HG02623 (cell line): ENCODE data around the gene SMOC2.

Experiments used
- ATAC-seq: cut with Tn5 transposase; IDR thresholded peaks from one replicate; pipeline ENCODE4 v1.9.1; 2021; ENCODE audit warnings: moderate library complexity; ENCODE audit not compliant: unreplicated experiment

SMOC2 gene

DNA sequence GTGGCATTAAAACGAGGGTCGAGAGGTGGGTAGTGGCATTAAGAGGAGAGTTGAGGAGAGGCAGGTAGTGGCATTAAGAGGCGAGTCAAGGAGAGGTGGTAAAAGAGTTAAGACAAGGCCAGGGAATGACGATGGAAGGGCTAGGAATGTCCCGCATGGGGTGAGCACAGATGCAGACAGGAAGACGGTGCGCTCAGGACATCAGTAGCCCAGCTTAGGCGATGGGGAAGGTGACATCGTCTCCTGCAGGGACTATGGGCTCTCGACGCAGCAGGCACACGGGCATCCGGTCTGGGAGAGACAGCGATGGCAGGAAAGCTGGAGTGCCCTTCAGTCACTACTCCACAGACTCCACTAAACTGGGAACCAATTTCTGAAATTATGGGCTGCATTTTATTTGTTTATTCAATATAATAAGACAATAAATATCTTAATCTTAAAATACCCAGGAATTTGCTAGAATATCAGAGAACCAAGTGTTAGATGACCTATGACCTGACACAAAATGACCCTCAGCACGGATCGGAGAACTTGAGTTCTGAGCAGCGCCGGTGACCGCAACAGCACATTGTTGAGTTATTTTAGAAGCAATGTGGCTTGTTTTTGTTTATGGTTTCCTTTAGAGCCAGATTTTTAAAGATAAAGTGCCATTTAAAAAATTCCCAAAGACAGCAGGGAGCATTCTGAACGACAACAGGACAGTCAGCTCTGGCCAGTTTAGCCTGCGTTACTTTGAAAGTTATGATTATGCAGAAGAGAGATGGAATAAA, 177.7 kb downstream of the SMOC2 start:
- ATAC-seq = no peak

DNA sequence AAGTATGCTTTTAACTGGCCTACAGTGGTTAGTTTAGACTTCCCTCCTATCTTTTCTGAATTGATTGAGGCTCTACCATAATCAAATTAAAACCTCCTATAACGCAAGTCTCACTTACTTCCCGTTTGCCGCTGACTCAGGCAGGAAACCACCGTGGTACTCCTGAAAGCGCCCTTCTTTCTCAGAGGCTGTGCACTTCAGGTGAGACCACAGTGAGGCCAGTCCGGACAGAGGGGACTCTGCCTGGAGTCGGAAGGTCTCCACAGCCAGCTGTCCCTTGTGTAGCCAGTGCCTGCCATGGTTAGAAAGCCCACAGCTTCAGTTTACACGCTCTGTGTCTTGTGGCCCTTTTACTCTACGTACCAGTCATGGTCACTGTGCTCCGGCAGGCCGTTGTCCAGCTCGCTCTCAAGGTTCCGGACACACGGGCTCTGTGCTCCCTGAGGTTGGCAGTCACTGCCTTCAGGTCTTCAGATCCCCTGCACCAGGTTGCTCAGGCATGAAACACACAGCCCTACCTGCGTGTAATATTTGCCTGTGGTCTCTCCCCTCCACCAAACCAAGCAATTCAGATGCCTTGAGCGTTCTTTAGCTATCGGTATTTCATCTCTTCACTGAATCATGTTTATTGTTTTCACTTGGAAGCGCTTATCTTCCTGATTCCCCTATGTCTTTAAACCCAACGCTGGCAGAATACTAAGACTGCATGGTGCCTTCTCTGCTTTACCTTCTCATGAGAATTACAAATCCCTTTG, 178.8 kb downstream of the SMOC2 start:
- no peak for ATAC-seq

DNA sequence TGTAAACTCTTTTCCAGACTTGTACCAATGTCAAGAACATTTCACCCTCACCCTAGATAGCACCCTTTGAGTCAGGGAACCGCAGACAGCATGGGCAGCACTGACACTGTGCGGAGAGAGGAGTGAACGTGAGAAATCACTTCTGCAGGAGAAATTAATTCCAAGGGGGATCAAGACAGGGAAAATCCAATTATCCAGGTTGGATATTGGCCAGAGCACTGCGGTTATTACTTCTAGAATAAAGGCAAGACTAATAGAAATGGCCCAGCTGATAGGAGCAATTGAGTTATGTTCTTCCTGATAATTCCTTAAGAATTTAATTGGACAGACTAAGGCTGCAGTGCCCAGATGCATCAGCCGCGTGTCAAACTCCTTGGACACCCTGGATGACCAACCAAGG, 179.6 kb downstream of the SMOC2 start:
- no peak for ATAC-seq

DNA sequence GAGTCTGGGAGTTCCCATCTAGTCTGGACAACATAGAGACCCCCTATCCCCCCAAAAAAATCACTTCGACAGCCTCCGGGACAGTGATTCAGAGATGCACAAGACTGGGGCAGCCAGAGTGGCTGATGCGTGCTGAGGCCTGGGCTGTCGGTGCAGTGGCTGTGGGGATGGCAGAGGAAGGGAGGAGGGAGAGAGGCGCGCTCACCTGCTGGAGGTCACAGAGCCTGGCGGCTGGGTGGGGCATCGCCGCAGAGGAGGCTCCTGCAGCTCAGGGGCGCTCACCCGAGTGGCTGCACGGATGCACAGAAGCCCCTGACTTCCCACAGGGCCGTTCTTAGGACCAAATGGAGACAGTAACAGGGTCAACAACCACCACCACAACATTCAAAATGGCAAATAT, 182.8 kb downstream of the SMOC2 start:
- no peak for ATAC-seq

DNA sequence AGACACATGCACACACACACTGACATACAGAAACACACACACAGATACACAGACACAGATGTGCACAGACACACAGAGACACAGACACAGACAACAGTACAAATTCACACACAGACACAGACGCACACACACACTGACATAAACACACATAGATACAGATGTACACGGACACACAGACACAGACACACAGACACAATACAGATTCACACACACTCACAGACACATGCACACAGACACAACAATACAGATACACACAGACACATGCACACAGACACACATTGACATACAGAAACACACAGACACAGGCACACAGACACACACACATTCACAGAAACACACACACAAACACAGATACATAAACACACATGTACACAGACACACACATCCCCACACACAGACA, 183.6 kb downstream of the SMOC2 start:
- ATAC-seq = no peak

GRCh38 chr6:168624948-168625347, 184.0 kb downstream of the SMOC2 start:
- ATAC-seq = no peak

- no peak for ATAC-seq
Measured at GRCh38 chr6:168625602-168626001, 184.6 kb downstream of the SMOC2 start.

DNA sequence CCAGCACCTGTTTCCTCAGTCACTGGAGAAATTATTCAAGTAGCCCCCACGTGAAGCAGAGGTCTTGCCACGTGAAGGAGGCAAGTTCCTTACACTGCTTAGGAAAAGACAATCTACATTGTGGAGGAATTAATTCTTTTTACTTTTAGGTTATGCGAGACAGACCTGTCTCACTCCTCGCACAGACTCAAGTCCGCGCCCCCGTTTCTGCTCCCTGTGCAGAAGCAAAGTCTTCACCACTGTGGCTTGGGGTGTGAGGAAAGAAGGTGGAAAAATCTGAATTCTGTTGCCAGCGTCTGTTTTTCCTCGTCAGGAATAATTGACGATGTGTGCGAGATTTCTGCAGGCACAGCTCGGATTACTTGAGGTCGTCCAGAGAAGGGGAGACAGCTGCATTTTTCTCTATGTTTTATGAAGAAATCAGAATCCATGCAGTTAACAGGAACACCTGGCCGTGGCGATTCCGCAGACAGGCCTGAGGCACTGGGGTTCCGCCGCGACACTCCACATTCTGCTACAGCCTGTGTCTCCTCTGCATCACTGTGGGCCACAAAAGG, 185.1 kb downstream of the SMOC2 start:
- ATAC-seq = no peak

DNA sequence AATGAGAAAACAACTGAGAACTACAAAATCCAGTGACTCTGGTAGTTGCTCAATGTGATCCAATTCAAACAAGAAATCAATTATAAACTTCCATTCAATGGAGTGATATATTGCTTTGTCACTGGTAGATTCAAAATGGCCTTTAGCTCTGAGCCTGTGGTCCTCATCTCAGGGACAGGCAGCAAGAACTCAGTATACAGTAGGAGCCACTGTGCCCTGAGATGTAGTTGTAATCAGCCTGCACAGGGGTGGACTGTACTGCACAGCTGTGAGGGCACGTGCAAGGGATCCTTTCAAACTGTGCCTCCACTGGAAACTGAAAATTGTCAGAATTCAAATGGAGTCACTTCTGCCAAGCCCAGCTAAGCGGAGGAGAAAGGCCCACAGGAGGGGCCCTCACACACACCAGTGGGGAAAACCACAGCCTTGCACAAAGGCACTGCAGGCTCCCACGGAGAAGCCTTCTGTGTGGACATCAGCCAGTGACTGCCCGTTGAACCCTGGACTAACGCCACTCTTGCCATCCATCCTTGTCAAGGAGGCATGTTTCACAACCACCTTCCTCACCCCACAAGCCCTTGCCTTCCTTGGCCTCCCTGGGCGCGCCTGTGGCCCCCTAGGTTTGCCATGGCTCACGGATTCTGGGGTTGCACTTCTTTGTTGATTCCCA, 186.7 kb downstream of the SMOC2 start:
- ATAC-seq = no peak

DNA sequence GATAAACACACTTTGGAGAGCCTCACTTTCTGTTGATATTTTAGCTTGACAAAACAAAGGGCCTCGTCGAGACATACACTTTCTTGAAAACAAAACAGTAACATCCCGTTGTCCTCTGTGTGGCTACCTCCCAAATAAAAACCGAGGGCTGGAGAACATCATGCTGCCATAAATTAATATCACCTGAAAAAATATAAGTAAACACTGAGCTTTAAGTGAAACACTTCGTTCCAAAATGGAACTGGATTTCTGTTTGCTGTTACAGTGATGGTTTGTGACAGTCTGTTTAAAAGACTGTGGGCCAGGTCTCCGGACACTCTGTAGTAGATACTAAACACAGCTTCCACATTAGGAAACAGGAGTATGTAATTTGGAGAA, 187.2 kb downstream of the SMOC2 start:
- no peak for ATAC-seq

DNA sequence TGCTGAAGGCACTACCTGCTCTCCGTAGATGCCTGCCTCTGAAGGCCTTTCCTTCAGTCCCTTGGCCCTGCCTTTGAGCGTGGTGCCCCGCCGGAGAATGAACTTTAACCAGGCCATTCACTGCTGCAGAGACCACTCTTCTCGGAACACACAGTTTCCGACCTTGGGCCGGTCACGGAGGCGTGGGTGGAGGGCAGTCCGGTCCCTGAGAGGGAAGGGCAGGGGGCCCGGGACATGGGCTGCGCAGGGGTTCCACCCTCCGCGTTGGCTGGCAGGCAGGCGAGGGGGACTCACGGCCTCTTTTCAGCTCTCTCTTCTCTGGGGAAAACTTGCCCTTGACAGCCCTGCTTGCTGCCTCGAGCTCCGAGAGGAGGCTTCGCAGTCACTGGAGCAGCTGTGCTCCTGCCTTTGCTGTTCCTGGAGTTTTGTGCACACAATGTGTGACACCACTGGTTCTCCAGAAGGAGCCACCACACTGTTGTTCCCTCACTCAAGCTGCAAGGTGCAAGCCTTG, 187.8 kb downstream of the SMOC2 start:
- ATAC-seq = no peak

GRCh38 chr6:168631564-168631963, 190.6 kb downstream of the SMOC2 start:
- ATAC-seq = no peak

DNA sequence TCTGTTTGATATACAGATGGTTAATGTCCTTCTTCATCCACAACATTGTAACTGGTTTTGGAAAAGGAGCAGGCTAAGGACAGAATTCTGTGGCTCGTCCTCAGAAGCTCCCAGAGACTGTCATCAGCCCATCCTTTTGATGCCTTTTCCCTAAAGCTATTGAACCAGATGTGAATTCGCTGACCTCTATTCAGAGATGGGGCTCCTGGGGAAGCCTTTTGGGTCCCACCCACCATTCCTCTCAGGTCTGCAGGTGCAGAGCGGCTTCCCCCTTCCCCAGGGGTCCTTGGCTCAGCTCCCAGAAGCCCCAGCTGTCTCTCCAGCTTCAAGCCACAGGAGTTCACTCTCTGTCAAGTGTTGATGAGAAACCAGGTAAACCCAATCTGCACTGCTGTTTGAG, 191.7 kb downstream of the SMOC2 start:
- no peak for ATAC-seq

GRCh38 chr6:168634541-168635328, 193.8 kb downstream of the SMOC2 start:
- no peak for ATAC-seq

DNA sequence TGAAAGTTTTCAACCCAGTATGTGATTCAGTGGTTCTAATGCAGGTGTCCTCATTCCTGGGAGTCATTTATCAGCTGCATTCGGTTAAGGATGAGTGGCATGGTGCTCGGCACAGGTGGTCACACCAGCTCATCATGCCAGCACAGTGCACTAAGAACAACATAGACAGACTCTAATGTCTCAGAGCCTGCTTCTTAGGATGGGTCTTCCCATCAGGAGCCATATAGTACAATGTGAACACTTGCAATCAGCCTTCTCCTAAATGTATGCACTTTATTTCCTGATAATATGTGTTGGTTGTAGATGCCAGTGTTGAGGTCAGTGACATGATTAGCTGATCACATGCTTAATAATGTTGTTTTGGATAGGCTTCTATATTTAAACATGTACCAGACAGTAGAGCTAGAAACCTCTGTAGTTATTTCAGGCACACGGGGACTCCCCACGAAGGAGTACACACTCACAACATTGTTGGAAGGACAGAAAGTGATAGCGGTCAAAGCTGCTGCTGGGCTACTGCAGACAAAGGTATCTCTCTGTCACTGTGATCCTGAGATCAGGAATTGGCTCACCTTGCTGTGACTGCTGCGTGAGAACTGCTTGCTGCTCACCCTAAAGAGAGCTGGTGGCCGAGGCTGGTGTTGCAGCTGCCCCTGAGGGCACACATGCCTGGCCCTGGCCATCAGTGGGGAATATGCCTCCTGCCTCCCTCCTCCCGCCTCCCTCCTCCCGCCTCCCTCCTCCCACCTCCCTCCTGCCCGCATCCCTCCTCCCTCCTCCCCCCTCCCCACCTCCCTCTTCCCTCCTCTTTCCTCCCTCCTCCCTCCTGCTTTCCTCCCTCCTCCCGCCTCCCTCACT, 195.4 kb downstream of the SMOC2 start:
- ATAC-seq = no peak

GRCh38 chr6:168637834-168638233, 196.8 kb downstream of the SMOC2 start:
- ATAC-seq = no peak

DNA sequence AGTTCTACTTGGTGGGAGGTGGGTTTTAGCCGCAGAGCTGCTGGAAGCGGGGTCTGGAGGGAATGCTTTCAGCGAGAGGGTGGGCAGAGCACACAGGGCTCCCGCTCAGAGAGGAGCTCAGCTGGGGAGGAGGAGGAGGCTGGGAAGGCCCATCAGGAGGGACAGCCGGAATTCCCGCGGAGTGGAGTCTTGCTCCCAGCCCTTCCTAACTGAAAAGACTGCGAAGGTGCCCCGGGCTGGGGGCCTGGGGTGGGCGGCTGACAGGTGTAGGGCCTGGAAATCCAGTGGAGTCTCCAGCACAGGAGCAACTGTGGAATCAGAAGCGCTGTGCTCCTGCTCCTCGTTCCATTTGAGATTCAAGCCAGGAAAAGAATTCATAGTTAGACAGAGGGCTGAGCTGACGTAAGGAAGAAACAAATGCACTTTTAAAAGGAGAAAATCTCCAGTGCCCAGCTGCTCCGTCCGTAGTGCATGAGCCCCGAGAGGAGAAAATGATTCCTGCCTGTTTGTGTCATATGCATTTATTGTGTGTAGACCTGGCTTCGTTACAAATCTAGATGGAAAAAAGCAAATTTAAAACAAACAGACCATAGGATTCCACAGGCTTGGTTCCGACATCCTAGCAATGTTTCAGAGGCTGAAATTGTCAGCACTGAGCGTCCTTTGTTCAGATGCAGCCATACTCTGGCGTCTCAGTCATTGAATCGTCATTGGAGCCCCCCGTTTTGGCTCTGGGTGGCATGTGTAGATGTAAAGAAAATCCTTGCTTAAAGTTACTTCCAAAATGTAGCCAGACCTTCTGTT, 197.7 kb downstream of the SMOC2 start:
- no peak for ATAC-seq

GRCh38 chr6:168640181-168640580, 199.2 kb downstream of the SMOC2 start:
- no peak for ATAC-seq

DNA sequence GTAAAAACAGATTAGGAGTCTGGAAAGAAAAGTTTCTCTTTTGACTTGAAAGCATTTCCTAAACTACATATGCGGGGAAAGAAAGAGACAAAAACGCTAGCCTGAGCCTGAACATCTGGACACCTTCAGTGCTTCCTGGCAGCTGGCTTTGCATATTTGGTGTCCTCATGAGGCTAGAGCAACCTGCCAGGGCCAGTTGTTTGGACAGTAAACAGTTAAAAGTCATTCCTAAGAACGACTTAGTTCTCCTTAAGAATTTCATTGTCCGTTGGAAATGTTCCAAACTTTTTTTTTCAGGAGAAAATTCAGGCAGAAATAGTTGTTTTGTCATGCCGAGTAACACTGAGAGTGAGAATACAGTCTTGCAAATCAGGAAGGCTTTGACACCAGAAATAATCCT, 199.8 kb downstream of the SMOC2 start:
- no peak for ATAC-seq
